GM12875 (cell line): ENCODE data around the gene NFASC.

ENCODE experiments used
- H3K4me3 ChIP-seq: one replicate; pipeline ENCODE4 v1.5.1; 2011; ENCODE audit warnings: low read depth, low read length, control low read depth
- TF ChIP-seq, protein P1 (sequence below): IDR thresholded peaks from 2 replicates; pipeline ENCODE4 v1.5.1; 2011; ENCODE audit warnings: low read depth, mild to moderate bottlenecking, control low read depth, inconsistent platforms, low read length, moderate library complexity, borderline replicate concordance; ENCODE audit not compliant: insufficient read depth

NFASC gene

DNA sequence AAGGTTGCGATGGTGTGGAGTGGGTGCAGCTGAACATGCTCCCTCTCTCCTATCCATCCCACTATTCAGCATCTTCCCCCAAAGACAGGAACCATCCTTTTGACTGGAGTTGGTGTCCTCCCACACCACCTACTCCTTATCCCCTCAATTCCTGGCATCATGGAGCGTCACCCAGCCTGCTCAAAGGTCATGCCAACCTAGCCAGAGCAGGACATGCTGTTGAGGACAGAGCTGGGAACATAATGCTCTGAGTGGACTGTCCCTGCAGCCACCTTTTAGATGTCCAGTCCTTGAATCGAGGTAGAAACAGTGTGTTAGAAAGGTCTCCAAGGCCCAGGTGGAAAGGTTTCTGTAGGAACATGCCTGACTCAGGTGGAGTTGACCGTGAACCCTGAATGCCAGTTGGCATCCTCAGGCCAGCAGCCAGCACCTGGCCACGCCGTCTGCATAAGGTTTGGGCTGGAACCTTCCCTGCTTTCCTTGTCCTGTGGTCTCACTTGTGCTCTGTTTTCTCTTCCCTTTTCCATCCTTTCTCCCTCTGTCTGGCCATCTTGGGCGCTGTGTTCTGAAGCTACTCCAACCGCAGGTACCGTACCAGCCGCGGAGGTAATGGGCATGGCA, 120.2 kb downstream of the NFASC start:
- H3K4me3 ChIP-seq = no peak overlapping the region
- TF ChIP-seq, protein P1, sequence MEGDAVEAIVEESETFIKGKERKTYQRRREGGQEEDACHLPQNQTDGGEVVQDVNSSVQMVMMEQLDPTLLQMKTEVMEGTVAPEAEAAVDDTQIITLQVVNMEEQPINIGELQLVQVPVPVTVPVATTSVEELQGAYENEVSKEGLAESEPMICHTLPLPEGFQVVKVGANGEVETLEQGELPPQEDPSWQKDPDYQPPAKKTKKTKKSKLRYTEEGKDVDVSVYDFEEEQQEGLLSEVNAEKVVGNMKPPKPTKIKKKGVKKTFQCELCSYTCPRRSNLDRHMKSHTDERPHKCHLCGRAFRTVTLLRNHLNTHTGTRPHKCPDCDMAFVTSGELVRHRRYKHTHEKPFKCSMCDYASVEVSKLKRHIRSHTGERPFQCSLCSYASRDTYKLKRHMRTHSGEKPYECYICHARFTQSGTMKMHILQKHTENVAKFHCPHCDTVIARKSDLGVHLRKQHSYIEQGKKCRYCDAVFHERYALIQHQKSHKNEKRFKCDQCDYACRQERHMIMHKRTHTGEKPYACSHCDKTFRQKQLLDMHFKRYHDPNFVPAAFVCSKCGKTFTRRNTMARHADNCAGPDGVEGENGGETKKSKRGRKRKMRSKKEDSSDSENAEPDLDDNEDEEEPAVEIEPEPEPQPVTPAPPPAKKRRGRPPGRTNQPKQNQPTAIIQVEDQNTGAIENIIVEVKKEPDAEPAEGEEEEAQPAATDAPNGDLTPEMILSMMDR = no peak

DNA sequence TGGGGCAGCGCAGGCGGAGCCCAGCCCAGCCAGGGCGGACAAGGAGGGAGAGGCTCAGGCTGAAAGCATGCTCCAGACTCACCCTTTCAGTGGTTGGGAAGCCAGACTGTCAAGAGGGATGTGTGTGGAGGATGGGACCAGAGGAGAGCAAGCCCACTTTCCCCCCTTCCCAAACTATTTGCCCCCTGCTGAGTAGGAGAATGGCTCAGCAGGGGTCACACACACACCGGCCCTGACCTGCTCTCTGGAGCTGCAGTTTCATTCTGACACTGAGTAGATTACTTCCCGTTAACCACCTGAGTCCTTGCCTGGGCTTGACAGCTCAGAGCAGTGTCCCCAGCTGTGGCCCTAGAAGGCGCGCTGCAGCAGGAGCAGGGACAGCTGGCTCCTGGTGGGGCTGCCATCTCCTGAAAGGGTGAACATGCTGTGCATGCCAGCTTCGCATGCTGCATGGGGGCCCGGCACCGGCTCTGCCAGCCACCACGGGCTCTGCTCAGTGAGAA, 120.7 kb downstream of the NFASC start:
- TF ChIP-seq, protein P1 = no peak
- no peak overlapping the region for H3K4me3 ChIP-seq

DNA sequence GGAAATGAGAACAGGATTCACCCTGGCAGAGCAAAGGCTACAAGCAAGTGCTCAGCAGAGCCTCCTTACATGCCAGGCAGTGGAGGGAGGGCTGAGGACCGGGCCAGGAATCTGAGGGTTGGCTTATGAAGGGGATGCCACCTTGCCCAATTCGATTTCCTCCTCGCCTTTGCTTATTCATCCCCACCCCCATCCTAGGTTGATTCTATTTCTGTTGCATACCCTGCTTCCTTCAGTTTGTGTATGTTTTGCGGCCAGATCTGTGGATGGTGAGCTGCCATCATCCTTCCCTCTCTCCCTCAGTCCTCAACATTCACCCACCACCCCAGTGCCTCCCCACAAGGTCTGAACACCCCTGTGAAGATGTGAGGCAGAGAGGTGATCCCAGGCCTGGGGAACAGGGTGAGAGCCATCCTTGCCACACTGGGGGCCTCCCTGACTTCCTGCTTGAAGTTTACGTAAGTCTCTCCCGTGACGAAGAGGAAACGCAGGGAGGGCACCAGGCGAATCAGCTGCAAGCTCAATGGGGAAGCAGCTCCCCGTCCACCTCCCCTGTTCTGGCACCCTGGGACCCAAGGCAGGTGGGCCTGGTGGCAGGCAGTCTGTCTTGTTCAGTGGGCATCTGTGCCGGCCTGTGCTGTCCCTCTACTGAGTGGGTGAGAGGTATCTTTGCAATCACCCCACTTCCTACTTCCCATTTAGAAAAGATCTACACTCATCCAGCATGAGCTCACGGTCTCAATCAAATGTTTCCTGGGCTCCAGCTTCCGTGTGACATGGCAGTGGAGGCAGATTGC, 121.7 kb downstream of the NFASC start:
- TF ChIP-seq, protein P1 = no peak
- no peak overlapping the region for H3K4me3 ChIP-seq

- no peak overlapping the region for H3K4me3 ChIP-seq
- TF ChIP-seq, protein P1 = no peak
Observed at GRCh38 chr1:204992998-204993314, 122.3 kb downstream of the NFASC start.

DNA sequence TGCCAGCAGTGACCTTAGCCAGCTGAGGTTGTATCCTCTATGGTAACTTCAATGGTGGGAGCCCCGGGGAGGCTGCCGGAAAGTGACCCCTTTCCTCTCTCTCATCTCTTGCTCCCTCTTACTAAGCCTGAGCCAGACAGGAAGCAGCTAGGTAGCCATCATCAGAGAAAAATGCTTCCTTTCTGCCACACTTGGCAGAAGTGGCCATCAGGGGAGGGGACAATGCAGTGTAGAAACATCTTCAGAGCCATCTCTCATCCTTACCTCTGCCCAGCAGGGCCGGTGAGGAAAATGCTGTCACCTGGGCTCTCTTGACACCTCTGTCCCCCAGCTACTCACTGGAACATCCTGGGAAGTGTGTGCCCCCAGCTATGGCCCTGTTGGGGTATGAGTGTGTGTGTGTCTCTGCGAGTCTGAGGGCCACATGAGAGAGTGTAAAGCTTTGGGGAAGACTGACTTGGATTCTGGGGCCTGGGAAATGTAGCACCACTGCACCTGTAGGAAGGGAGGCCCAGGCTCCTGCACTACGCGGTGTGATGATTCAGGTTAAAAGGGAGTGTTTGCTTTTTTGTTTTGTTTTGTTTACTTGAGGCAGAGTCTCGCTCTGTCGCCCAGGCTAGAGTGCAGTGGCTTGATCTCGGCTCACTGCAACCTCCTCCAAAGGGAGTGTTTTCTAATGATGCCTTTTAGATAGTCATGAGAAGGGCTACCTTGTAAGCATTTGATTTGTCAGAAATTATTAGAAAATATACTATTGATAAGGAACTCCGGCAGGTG, 123.6 kb downstream of the NFASC start:
- no peak overlapping the region for H3K4me3 ChIP-seq
- TF ChIP-seq, protein P1 = no peak

- no peak overlapping the region for H3K4me3 ChIP-seq
- TF ChIP-seq, protein P1 = no peak
Observed at GRCh38 chr1:204996981-204997380, 126.3 kb downstream of the NFASC start.
